Measurements from ENCODE around the gene FYB1.

The FYB1 gene

GRCh38 chr5:39206630-39207321, 12.6 kb downstream of the FYB1 start:
- Histone ChIP-seq H3K4me1 (ENCODE audit: control insufficient read depth, insufficient read depth, low read length, poor library complexity, severe bottlenecking) (peaks cover 73% of the 10 kb centered on the region), H3K4me3 (ENCODE audit: insufficient read depth, low read depth, low read length, poor library complexity, severe bottlenecking) (peak overlapping the region; percentile 8), H3K36me3 (ENCODE audit: control insufficient read depth, insufficient read depth, low read length) (no peaks in the 10 kb centered on the region), H3K27ac (ENCODE audit: insufficient read depth, low read length, poor library complexity, severe bottlenecking) (peak overlapping the region; percentile 90), H3K9me3 (ENCODE audit: control insufficient read depth, low read length) (no peaks in the 10 kb centered on the region), H3K27me3 (replicated peaks; ENCODE audit: control insufficient read depth, insufficient read depth, low read length, poor library complexity, severe bottlenecking) (no peaks in the 10 kb centered on the region)
- no peak for DNase-seq

GRCh38 chr5:39205550-39205949, 13.8 kb downstream of the FYB1 start:
- DNase-seq: no peak
- H3K36me3 ChIP-seq (ENCODE audit: control insufficient read depth, insufficient read depth, low read length): no peaks in the 10 kb centered on the region
- H3K27me3 ChIP-seq (replicated peaks; ENCODE audit: control insufficient read depth, insufficient read depth, low read length, poor library complexity, severe bottlenecking): no peaks in the 10 kb centered on the region
- no peaks in the 10 kb centered on the region for H3K9me3 ChIP-seq (ENCODE audit: control insufficient read depth, low read length)
- H3K4me1 ChIP-seq (ENCODE audit: control insufficient read depth, insufficient read depth, low read length, poor library complexity, severe bottlenecking): peaks cover 63% of the 10 kb centered on the region
- H3K4me3 ChIP-seq (ENCODE audit: insufficient read depth, low read depth, low read length, poor library complexity, severe bottlenecking): no peak overlapping the region
- H3K27ac ChIP-seq (ENCODE audit: insufficient read depth, low read length, poor library complexity, severe bottlenecking): peak overlapping the region; percentile 90

DNA sequence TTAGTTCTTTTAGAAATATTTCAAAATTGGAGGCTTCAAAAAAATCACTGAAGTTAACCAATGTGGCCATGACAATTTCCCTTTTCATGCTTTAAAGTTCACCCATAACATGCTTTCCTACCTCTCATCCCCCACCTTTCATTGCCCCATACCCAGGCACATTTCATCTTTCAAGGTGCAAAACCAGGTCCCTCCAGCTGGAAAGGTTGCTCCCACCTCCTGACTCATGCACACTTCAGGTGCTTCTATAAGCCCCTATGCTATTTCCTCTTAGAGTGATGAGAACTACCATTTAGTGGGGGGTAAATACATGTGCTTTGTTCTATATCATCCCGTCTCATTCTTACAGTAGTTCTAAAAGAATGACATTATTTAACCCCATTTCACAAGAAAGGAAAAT, 15.4 kb downstream of the FYB1 start:
- DNase-seq: no peak
- Histone ChIP-seq H3K36me3 (ENCODE audit: control insufficient read depth, insufficient read depth, low read length) (no peaks in the 10 kb centered on the region), H3K4me3 (ENCODE audit: insufficient read depth, low read depth, low read length, poor library complexity, severe bottlenecking) (peak overlapping the region; percentile 58), H3K27ac (ENCODE audit: insufficient read depth, low read length, poor library complexity, severe bottlenecking) (peak overlapping the region; percentile 90), H3K9me3 (ENCODE audit: control insufficient read depth, low read length) (no peaks in the 10 kb centered on the region), H3K27me3 (replicated peaks; ENCODE audit: control insufficient read depth, insufficient read depth, low read length, poor library complexity, severe bottlenecking) (no peaks in the 10 kb centered on the region), H3K4me1 (ENCODE audit: control insufficient read depth, insufficient read depth, low read length, poor library complexity, severe bottlenecking) (peaks cover 47% of the 10 kb centered on the region)

- peak overlapping the region; percentile 90 for H3K27ac ChIP-seq (ENCODE audit: insufficient read depth, low read length, poor library complexity, severe bottlenecking)
- peaks cover 42% of the 10 kb centered on the region for H3K4me1 ChIP-seq (ENCODE audit: control insufficient read depth, insufficient read depth, low read length, poor library complexity, severe bottlenecking)
- no peak for DNase-seq
Observed at GRCh38 chr5:39203275-39203922, 16.0 kb downstream of the FYB1 start.

DNA sequence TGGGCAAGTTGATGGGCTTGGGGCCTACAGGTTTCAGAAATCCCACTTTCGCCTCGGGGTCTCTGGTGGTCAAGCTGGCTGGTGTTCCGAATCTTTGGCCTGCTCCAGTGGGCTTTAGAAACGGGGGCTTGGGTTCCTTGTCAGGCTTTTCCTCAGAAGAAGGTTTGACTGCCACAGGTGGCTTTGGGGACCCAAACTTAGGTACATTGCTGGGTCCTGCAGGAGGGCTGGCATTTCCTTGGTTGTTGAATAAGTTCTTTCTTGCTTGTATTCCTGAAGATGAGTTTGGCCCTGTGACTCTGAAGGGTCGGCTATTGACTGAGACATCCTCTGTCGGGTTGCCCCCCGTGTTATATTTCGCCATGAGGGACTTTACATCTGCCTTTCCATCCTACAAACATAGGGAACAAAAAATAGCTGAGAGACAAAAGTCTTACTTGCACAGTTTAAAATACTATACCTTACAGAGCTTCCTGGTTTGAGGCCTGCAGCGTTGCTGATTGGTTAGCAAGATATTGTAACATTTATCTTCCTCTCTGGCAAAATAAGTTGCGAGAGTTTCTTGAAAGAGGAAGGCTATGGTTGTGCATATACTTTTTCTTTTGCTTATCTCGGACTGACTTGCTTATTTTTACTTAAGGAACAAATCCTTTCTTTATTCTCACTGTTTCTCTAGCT, 16.6 kb downstream of the FYB1 start:
- Histone ChIP-seq H3K27me3 (replicated peaks; ENCODE audit: control insufficient read depth, insufficient read depth, low read length, poor library complexity, severe bottlenecking) (no peaks in the 10 kb centered on the region), H3K4me1 (ENCODE audit: control insufficient read depth, insufficient read depth, low read length, poor library complexity, severe bottlenecking) (peaks cover 40% of the 10 kb centered on the region), H3K27ac (ENCODE audit: insufficient read depth, low read length, poor library complexity, severe bottlenecking) (peak overlapping the region; percentile 90), H3K36me3 (ENCODE audit: control insufficient read depth, insufficient read depth, low read length) (no peaks in the 10 kb centered on the region), H3K9me3 (ENCODE audit: control insufficient read depth, low read length) (no peaks in the 10 kb centered on the region), H3K4me3 (ENCODE audit: insufficient read depth, low read depth, low read length, poor library complexity, severe bottlenecking) (peak overlapping the region; percentile 58)
- DNase-seq: peak in 1 of 3 donors; percentile 45

More at GRCh38 chr5:39203275-39203922, 16.0 kb downstream of the FYB1 start:
- no peaks in the 10 kb centered on the region for H3K9me3 ChIP-seq (ENCODE audit: control insufficient read depth, low read length)
- H3K27me3 ChIP-seq (replicated peaks; ENCODE audit: control insufficient read depth, insufficient read depth, low read length, poor library complexity, severe bottlenecking): no peaks in the 10 kb centered on the region
- H3K36me3 ChIP-seq (ENCODE audit: control insufficient read depth, insufficient read depth, low read length): no peaks in the 10 kb centered on the region
- peak overlapping the region; percentile 58 for H3K4me3 ChIP-seq (ENCODE audit: insufficient read depth, low read depth, low read length, poor library complexity, severe bottlenecking)

- DNase-seq: no peak
- H3K27me3 ChIP-seq (replicated peaks; ENCODE audit: control insufficient read depth, insufficient read depth, low read length, poor library complexity, severe bottlenecking): no peaks in the 10 kb centered on the region
- H3K4me1 ChIP-seq (ENCODE audit: control insufficient read depth, insufficient read depth, low read length, poor library complexity, severe bottlenecking): peaks cover 37% of the 10 kb centered on the region
- H3K9me3 ChIP-seq (ENCODE audit: control insufficient read depth, low read length): no peaks in the 10 kb centered on the region
- no peaks in the 10 kb centered on the region for H3K36me3 ChIP-seq (ENCODE audit: control insufficient read depth, insufficient read depth, low read length)
- H3K4me3 ChIP-seq (ENCODE audit: insufficient read depth, low read depth, low read length, poor library complexity, severe bottlenecking): peak overlapping the region; percentile 58
- peak overlapping the region; percentile 90 for H3K27ac ChIP-seq (ENCODE audit: insufficient read depth, low read length, poor library complexity, severe bottlenecking)
Observed at GRCh38 chr5:39201781-39202596, 17.4 kb downstream of the FYB1 start.

DNA sequence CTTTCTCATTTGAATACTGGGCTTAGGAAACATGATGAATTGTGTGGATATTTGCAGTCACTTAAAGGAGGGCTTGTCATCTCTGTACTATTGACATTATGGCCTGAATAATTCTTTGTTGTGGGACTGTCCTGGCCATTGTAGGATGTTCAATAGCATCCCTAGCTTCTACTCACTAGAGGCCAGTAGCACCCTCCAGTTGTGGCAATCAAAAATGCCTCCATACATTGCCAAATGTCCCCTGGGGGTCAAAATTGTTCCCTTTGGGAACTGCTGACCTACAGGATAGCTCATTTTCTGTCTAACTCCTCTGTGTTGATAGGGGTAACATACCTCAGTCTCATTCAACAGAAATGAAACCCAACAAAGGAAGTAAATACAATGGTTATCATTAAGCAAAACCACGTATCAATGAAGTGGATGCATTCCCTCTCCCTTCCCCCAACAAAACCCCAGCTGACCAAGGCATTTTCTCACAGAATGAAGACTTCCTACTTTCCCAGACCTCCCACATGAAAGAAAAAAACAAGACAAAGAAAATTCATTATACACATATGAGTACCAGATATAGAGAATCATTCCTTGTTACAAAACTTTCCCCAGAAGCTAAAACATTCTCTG, 18.1 kb downstream of the FYB1 start:
- peak overlapping the region; percentile 58 for H3K4me3 ChIP-seq (ENCODE audit: insufficient read depth, low read depth, low read length, poor library complexity, severe bottlenecking)
- H3K9me3 ChIP-seq (ENCODE audit: control insufficient read depth, low read length): no peaks in the 10 kb centered on the region
- H3K4me1 ChIP-seq (ENCODE audit: control insufficient read depth, insufficient read depth, low read length, poor library complexity, severe bottlenecking): peaks cover 31% of the 10 kb centered on the region
- H3K27me3 ChIP-seq (replicated peaks; ENCODE audit: control insufficient read depth, insufficient read depth, low read length, poor library complexity, severe bottlenecking): no peaks in the 10 kb centered on the region
- peaks cover 4% of the 10 kb centered on the region for H3K36me3 ChIP-seq (ENCODE audit: control insufficient read depth, insufficient read depth, low read length)
- DNase-seq: no peak
- H3K27ac ChIP-seq (ENCODE audit: insufficient read depth, low read length, poor library complexity, severe bottlenecking): peak overlapping the region; percentile 90

- peak overlapping the region; percentile 58 for H3K4me3 ChIP-seq (ENCODE audit: insufficient read depth, low read depth, low read length, poor library complexity, severe bottlenecking)
- peak overlapping the region; percentile 90 for H3K27ac ChIP-seq (ENCODE audit: insufficient read depth, low read length, poor library complexity, severe bottlenecking)
- no peaks in the 10 kb centered on the region for H3K9me3 ChIP-seq (ENCODE audit: control insufficient read depth, low read length)
- peaks cover 5% of the 10 kb centered on the region for H3K36me3 ChIP-seq (ENCODE audit: control insufficient read depth, insufficient read depth, low read length)
- DNase-seq: no peak
- H3K27me3 ChIP-seq (replicated peaks; ENCODE audit: control insufficient read depth, insufficient read depth, low read length, poor library complexity, severe bottlenecking): no peaks in the 10 kb centered on the region
- peaks cover 28% of the 10 kb centered on the region for H3K4me1 ChIP-seq (ENCODE audit: control insufficient read depth, insufficient read depth, low read length, poor library complexity, severe bottlenecking)
Observed at GRCh38 chr5:39200081-39200480, 19.3 kb downstream of the FYB1 start.

DNA sequence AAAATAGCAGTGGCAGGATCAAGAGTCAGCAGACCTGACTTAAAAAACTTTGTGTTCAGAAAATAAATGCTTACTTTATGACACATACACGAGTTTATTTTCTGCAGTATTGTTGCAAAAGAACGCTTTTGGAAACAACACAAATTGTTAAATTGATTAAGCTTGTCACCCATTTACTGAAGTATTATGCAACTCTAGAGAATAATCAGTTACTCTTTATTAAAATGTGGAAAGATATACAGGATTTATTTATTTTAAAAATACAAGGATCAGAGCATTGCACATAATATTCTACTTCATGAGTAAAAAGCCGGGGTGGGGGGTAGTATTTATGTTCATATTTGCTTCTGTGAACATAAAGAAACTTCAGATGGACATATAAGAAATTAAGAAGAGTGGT, 20.0 kb downstream of the FYB1 start:
- peak overlapping the region; percentile 58 for H3K4me3 ChIP-seq (ENCODE audit: insufficient read depth, low read depth, low read length, poor library complexity, severe bottlenecking)

More for the DNA sequence above, 20.0 kb downstream of the FYB1 start:
- DNase-seq: no peak
- Histone ChIP-seq H3K4me1 (ENCODE audit: control insufficient read depth, insufficient read depth, low read length, poor library complexity, severe bottlenecking) (peaks cover 22% of the 10 kb centered on the region), H3K9me3 (ENCODE audit: control insufficient read depth, low read length) (no peaks in the 10 kb centered on the region), H3K36me3 (ENCODE audit: control insufficient read depth, insufficient read depth, low read length) (peaks cover 5% of the 10 kb centered on the region), H3K27ac (ENCODE audit: insufficient read depth, low read length, poor library complexity, severe bottlenecking) (peak overlapping the region; percentile 90), H3K27me3 (replicated peaks; ENCODE audit: control insufficient read depth, insufficient read depth, low read length, poor library complexity, severe bottlenecking) (no peaks in the 10 kb centered on the region)

Measured in effector memory CD4-positive, alpha-beta T cell (primary cell).